Right renal pelvis (tissue), 4 donors: ENCODE measurements around the gene ACSM4. TPM values are rescaled to one million over a fixed set of nuclear protein-coding genes. Genes with fewer than 3 reads are reported as not detected.
"Not testable (repeated sequence)": the region's sequence is repeated elsewhere in the genome, so short reads cannot be mapped to it uniquely, and the experiment has no call there.

Source experiments
- DNase-seq, 4 donors: peaks; one replicate each; pipeline ENCODE4 v3.0.0-alpha.2; 2013; ENCODE audit warnings: low read depth in 4 of 4, low spot score in 3 of 4, missing footprints in 1 of 4
- polyA plus RNA-seq, 4 donors: library from polyadenylated mRNA; unstranded; fragments of 120-200 nt; gene quantifications; one replicate each; pipeline ENCODE4 v1.2.1, GENCODE V29; 2013; ENCODE audit not compliant: insufficient read length in 4 of 4

ACSM4 gene
- under 1 TPM in 1 of 4 donors, not detected in 3; 0.04 TPM for polyA plus RNA-seq

- no peak for DNase-seq
These were observed at the start of gene ACSM4 for GRCh38 chr12:7303772-7304171. Gene ACSM4, plus strand, starts transcription at chr12:7304072. Its CDS starts 260 bp downstream, at chr12:7304332.

GRCh38 chr12:7259060-7259459 is 44.8 kb upstream of the ACSM4 start:
- no peak for DNase-seq

GRCh38 chr12:7264538-7264937 is 39.3 kb upstream of the ACSM4 start:
- DNase-seq, result no peak

GRCh38 chr12:7265251-7265650 is 38.6 kb upstream of the ACSM4 start:
- DNase-seq, result no peak

- no peak for DNase-seq
These were observed 34.6 kb upstream of the ACSM4 start for GRCh38 chr12:7269273-7269672.

GRCh38 chr12:7271893-7272514 is 31.9 kb upstream of the ACSM4 start:
- DNase-seq, result no peak

GRCh38 chr12:7275482-7275881 is 28.4 kb upstream of the ACSM4 start:
- not testable (repeated sequence) for DNase-seq

GRCh38 chr12:7282844-7283243 is 21.0 kb upstream of the ACSM4 start:
- no peak for DNase-seq

GRCh38 chr12:7289743-7290142 is 14.1 kb upstream of the ACSM4 start:
- no peak for DNase-seq

- not testable (repeated sequence) for DNase-seq
These were observed 13.3 kb upstream of the ACSM4 start for GRCh38 chr12:7290588-7290987.

GRCh38 chr12:7292300-7292699 is 11.6 kb upstream of the ACSM4 start:
- no peak for DNase-seq

- DNase-seq, result no peak
These were observed 10.2 kb upstream of the ACSM4 start for GRCh38 chr12:7293670-7294069.

GRCh38 chr12:7295529-7295928 is 8.3 kb upstream of the ACSM4 start:
- no peak for DNase-seq

GRCh38 chr12:7297865-7298264 is 6.0 kb upstream of the ACSM4 start:
- no peak for DNase-seq

- DNase-seq, result no peak
These were observed 1.4 kb upstream of the ACSM4 start for GRCh38 chr12:7302266-7302986.

GRCh38 chr12:7303230-7303629 is 642 bp upstream of the ACSM4 start:
- no peak for DNase-seq

GRCh38 chr12:7304456-7304855 is 584 bp downstream of the ACSM4 start:
- DNase-seq, result no peak

GRCh38 chr12:7310070-7310469 is 6.2 kb downstream of the ACSM4 start:
- DNase-seq, result no peak

- DNase-seq, result no peak
These were observed 16.1 kb downstream of the ACSM4 start for GRCh38 chr12:7319930-7320329.

- no peak for DNase-seq
These were observed 17.8 kb downstream of the ACSM4 start for GRCh38 chr12:7321624-7322023.

- DNase-seq, result no peak
These were observed 18.7 kb downstream of the ACSM4 start for GRCh38 chr12:7322599-7322998.

GRCh38 chr12:7324176-7324575 is 20.3 kb downstream of the ACSM4 start:
- DNase-seq, result no peak
